NCI-H345 treated with DMSO at 0.1 percent for 48 hours (cell line): ENCODE data around the gene DMD.
"Not testable (repeated sequence)": the region's sequence is repeated elsewhere in the genome, so short reads cannot be mapped to it uniquely, and the experiment has no call there.

Source experiments
- DNase-seq: peaks from one replicate; lab custom pipeline; 2025; ENCODE audit not compliant: unreplicated experiment; lab: John Stamatoyannopoulos, UW

The DMD gene

DNA sequence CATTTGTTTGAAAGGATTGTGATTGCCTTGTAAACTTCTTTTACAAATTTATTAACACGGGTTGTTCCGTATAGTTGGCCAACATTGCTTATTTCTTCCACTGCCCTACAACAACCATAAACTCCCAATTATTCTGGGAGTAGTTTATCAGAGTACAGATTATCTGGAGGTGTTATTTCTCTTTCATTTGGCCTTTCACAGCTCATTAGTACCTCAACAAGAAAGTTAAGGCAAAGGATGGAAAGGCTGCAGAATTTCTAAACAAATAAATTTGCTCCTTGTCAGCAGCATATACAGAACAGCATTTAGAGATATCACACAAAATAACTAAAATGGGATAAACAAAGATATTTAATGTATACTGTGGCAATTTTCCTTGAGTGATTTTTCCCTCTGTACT lies 548.8 kb downstream of the DMD start:
- DNase-seq = no peak

DNA sequence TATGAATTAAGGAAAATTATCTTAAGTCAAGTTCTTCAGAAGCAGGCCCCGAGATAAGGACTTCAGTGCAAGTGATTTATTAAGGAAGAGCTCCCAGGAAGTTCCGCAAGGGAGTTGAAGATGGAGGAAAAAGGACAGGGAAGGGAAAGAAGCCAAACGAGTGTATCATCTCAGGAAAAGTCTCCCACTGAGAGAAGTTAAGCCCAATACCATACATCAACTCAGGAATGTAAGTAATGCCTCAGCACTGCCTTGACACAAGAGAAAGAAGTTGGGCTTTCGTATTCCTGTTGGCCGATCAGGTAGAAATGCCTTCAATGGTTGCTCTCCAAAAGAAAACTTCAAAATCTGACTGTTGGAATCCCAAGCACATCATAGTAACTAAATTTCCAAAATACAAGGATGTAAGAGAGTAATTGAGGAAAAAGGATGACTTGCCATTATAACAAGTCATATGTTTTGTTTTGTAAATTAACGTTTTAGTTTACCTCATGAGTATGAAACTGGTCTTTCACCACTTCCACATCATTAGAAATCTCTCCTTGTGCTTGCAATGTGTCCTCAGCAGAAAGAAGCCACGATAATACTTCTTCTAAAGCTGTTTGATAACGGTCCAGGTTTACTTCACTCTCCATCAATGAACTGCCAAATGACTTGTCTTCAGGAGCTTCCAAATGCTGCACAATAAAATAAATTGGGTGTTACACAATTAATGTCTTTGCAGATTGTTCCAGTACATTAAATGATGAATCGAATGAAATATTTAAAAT lies 566.7 kb downstream of the DMD start:
- no peak for DNase-seq

DNA sequence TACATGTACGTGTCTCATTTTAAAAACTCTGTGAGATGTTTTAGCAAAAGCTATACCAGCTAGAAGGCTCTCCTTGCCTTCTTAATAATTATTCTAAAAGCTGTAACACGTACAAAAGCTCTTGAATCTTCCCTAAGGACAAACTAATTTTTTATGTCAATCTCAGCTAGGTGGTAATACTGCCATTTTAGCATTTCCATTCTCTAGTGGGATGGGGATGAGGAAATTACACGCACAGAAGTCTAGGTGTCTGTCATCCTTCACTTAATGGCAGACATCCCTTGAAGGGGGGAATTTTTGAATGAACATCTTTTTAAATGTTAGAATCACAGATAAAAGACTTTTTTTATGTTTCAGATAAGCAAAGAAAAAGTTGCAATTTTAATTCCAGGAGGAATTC lies 569.1 kb downstream of the DMD start:
- DNase-seq = no peak

DNA sequence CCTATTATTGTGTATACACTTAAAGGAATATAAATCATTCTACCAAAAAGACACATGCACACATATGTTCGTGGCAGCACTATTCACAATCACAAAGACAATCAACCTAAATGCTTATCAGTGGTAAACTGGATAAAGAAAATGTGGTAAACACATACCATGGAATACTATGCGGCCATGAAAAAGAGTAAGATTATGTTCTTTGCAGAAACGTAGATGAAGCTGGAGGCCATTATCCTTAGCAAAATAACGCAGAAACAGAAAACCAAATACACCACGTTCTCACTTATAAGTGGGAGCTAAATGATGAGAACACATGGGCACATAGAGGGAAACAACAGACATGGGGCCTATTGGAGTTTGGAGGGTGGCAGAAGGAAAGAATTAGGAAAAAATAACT lies 593.2 kb downstream of the DMD start:
- no peak for DNase-seq

DNA sequence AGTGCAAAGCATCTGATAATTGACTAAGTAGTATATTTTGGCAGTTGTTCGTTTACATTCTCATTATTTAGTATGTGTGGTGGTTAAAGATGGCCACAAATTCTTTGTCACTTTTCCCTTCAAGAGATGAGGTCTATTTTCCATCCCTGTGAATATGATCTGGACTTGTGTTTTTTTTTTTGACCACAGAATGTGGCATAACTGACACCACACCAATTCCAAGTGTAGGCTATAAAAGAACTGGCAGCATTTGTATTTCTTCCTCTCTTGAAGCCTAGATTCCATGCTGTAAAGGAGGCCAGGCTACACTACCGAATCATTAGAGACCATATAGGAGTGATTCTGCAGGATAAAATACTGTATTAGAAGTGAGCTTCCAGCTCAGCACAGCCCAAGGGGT lies 596.6 kb downstream of the DMD start:
- DNase-seq = no peak

DNA sequence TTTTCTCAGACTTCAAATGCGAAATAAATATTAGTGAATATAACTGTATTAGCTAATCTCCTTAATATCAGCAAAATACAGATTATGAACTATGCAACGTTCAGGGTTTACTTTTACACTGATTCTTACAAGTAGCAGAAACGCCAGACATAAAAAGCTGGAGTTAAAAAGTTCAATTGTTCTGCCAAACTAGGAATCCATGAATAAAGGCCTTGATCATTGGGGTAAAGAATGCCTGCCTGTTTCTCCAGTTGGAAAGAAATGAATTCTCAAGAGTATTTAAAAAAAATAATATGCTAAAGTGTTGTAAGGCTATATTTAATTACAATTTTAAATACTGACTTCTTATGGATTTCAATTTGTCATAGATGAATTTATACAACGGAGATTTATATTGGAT lies 612.2 kb downstream of the DMD start:
- no peak for DNase-seq

DNA sequence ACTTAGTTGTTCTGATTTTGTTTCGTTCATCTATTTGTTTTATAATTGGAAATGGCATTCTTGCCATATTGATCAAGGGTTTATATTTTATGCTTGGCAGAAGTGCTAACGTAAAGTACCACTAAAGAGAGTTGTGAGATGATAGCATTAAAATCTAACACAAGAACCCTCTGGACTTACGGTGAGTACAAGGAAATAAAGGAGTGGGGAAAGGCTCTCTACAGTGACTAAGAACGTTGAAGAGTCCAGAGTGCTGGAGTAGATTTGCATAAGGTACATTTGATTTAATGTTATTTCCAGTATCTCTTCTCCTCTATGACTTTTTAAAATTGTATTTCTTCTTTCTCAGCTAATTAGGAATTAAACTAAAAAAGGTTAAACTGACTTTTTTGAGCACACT lies 612.6 kb downstream of the DMD start:
- no peak for DNase-seq

DNA sequence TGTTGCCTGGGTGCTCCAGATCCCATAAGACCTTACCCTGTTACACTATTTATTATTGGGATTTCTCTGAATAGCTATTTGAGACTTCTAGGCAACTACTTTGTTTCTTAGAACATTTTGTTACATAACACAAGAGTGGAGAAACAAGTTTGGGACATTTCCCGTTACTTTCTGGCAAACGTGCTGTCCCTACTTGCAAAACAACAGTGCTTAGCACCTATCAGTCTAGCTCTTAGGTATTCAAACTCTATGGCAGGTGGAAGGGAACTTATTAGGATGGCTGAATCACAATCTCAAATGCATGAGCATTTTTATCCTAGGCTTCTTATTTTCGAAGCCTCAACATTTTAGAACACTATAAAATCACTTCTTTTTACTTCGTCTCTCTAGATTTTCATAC lies 613.6 kb downstream of the DMD start:
- DNase-seq = no peak

DNA sequence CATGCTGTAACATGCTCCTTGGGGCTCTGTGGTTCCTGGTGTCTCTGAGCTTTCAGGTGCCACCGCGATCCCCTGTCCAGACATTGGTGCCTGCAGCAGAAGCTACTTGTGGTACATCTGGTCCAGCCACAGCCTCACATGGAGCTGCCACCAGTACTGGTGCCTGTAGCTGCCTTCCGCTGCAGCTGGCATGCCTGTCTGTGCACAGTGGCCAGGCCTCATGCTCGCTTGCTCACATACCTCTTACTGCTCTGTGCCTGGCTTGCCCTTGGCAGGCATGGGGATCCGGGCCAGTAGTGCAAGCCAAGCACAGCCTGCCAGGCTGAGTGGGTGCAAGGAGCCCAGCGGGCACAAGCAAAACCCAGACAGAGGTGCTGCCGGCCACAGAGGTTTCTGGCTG lies 618.6 kb downstream of the DMD start:
- no peak for DNase-seq

DNA sequence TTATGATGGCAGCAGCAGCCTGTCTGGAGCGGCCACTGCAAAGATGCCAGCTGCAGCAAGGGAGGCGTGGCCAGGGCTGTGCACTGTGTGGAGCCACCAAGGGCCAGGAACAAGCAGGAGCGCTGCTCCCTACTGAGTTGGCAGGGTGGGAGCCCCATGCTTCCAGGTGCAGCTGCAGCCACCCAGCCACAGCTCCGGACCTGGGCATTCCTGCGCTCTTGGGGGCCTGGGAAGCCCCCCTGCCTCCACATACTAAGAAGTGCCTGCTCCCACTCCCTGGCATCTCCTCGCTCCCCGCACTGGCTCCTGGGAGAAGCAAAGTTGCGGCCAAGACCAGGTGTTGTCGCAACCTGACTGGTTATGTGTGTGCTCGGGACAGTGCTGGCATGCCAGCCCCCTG lies 619.8 kb downstream of the DMD start:
- no peak for DNase-seq

DNA sequence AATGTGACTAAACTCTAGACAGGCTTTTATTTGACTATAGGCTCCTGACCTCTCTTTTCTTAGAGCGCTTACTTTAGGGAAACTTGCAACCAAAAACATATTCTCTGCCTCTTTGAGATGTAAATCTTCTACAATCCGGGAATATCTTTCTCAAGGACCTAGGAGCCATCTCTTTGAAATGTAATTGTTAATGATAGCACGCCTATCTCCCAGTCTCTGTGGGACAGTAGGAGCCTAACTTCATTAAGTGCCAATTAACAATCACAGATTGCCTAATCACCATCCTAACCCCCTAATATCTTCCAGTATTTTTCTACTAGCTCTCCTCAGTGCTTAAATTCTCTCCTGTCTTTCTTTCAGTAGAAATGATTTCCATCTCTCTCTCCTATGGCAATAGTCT lies 628.6 kb downstream of the DMD start:
- no peak for DNase-seq

DNA sequence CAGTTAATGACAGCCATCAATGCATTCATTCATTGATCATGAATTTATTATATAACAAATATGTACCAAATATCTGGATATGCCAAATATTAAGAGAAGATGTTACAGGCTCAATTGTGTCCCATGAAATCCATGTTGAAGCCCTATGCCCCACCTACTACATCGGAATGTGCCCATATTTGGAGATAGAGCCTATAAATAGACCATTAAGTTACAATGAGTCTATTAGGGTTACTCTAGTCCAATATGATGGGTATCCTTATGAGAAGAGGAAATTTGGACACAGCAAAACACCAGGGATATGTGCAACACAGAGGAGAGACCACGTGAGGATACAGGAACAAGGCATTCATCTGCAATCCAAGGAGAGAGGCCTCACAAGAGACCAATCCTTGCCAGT lies 634.5 kb downstream of the DMD start:
- DNase-seq = no peak

DNA sequence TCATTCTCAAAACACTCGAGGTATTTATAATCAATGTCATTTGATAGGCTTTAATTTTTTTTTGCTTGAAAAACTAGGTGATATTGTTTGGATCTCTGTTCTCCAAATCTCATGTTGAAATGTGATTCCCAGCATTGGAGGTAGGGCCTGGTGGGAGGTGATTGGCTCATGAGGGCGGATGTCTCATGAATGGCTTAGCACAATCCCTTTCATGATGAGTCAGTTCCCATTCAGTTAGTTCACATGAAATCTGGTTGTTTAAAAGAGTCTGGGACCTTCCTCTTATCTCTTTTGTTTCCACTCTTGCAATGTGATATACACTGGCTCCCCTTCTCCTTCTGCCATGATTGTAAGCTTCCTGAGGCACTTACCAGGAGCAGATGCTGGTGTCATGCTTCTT lies 638.7 kb downstream of the DMD start:
- DNase-seq = no peak

DNA sequence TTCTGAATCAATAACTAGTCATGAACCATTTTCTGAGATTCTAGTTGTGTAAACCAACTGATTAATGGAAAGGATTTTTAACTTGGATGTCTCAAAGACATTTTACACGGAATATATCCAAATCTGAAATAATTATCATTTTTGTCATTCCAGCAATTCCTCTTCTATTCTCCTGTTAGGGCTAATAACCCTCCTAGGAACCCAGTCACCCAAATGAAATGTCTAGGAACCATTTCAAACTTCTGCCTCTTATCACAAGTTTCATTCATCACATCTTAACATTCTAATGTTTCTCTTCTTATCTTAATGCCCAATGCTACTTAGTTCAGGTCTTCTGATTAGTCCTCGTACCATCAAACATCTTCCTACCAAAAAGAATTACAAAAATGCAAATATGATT lies 639.8 kb downstream of the DMD start:
- DNase-seq = no peak

DNA sequence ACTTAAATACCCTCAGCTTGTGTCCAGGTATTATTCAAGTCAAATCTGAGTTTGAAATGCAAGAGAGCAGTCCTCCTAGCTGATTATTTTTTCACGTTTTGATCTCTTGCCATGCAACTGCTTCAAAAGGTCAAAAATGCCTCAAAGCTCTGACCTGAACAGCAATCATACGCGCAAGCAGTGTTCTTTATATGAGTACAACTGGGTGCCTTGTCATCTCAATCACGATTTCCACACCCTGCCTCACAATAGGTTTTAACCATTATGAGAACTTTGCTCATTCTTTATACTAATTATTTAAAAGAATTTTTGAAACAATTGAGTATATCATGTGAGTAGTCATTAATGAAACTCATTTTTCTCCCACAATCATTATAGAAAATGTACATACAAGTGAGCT lies 649.1 kb downstream of the DMD start:
- DNase-seq = no peak

DNA sequence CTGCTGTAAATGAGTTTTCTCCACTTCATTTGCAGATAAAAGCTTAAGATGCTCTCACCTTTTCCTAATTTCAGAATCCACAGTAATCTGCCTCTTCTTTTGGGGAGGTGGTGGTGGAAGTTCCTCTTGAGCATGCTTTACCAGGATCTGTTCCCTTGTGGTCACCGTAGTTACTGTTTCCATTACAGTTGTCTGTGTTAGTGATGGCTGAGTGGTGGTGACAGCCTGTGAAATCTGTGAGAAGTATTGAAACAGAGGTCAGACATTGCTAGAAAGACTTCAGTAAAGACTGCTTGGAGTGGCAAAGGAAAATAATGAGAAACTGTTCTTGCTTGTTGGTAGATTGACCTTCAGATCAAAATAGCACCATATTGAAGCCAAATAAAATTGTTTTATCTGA lies 666.2 kb downstream of the DMD start:
- no peak for DNase-seq

DNA sequence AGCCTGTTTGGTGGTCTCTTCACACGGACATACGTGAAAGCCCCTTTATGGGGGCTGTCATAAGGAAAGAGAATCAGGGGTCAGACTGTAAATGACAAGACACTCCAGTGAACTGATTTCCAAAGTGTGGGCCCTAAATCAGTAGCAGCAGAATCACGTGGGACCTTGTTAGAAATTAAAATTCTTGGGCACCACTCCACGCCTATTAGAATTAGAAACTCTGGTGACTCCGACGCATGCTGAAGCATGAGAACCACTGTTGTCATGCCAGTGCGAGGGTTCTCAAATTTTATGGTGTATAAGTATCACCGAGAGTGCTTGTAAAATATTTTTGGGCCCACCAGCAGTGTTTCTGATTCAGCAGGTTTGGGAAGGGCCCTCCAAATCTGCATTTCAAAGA lies 672.8 kb downstream of the DMD start:
- DNase-seq = no peak

DNA sequence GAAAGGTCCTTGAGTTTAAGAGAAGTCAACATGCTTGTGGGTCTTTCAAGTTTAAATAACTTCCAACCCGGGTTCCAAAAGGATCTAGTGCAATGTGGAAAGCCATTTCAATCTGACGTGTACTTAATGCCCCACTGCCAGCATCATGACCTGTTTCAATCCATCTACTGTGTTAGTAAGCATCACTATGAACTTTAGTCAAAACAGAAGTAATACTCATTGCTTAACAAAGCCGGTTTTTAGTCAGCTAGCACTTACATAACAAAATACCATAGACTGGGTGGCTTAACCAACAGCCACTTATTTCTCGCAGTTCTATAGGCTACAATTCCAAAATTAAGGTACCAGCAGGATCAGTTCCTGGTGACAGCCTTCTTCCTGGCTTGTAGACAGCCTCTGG lies 677.5 kb downstream of the DMD start:
- DNase-seq = no peak

DNA sequence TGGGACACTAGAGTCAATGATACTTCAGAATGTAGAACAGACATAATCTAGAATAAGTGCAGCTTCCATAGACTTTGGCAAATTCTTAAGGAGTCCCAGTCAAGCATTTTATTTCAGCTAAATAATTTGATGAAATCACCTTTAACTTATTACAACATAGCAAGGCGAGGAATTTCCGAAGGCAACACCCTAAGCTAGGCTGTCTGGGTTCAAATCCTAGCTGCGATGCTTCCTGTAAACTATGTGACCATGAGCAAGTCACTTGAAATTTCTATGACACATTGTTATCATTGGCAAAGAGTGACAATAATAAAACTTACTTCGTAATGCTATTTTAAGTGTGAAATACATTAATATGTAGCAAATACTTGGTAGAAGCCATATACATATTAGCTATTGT lies 679.1 kb downstream of the DMD start:
- no peak for DNase-seq

DNA sequence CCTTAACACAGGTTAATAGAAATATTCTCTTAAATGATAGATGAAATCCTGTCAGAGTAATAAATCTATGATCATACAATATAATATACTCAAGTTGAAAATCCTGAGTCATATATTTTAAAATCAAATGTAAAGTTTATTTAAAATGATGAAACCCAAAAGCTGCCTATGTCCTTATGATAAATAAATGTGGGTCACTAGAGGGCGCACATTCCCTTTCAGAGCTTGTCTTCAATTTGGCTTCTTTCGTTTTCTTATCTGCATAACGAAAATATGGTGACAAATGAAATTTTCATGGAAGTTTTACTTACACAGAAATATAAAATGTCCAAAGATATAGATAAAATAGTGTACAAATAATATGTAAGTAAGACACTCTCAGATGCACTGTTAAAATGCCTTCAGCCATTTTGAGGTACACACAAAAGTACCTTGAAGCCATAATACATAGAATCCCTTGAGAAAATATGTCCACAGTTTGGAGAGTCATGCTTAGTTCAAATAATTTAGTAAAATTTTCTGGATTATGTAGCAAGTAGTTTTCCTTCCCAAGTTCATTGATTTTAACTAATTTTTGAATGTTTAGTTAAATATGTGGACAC lies 680.4 kb downstream of the DMD start:
- peak; percentile 32 for DNase-seq

DNA sequence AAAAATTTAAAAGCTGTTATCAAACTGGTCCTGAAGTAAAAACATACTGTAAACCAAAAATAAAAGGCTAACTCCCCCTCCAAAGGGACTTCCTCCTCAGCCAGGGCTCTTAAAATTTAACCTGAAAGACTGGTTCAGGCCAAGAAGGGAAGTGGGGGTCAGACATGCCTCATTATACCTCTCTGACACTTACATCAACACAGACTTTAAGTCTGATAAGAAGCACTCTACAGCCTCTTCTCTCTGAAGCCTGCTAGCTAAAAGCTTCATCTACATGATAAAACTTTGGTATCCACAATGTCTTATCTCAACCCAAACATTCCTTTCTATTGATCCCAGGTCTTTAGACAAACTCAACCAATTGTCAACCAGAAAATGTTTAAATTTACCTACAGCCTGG lies 682.9 kb downstream of the DMD start:
- not testable (repeated sequence) for DNase-seq

DNA sequence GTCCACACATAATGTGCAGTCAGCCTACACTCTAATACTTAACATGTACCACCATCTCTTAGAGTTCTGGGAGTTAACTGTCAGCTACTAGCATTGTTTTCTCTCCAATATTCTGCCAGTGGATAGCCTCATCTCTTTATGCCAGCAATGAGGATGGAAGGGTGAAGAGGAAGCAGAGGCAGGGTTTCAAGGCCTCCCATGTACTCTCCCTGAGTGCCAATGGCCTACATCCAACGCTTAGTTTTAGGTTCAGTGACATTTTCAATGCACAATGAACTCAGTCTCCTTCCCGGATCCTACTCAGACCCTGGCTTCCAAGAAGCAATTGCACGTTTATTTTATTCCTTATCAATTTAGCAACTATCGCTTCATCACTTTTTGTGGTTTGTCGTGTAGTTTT lies 686.1 kb downstream of the DMD start:
- DNase-seq = no peak

DNA sequence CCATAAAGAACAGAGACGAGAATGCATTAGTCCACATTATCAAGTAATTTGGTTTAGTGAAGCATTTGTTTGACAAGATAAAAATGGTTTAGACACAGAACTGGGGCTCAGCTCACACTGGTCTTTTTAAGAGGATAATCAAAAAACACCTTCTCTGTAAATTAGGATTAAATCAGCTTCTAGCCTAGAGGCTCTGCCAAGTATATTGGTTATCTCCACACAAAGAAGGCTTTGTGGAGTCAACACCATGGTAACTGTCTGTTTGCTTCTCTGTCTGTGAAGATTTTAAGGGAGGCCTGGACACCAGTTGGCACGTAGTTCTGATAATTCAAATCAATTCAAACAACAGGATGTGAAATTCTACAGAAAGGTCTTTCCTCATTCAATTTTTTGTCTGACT lies 687.0 kb downstream of the DMD start:
- no peak for DNase-seq
